CD4-positive, alpha-beta T cell treated with Interleukin-21 for 1 hour (primary cell): Measurements from ENCODE around the gene ICE1.
"Not testable (repeated sequence)": the region's sequence is repeated elsewhere in the genome, so short reads cannot be mapped to it uniquely, and the experiment has no call there.

Experiments used
- DNase-seq: peaks from one replicate; pipeline ENCODE4 v3.0.0-alpha.2; 2020

ICE1 gene

GRCh38 chr5:5401095-5401494 lies 21.4 kb upstream of the ICE1 start:
- DNase-seq, result no peak

GRCh38 chr5:5403741-5404140 lies 18.7 kb upstream of the ICE1 start:
- DNase-seq, result no peak

GRCh38 chr5:5404381-5404780 lies 18.1 kb upstream of the ICE1 start:
- DNase-seq, result no peak

GRCh38 chr5:5405441-5405840 lies 17.0 kb upstream of the ICE1 start:
- DNase-seq, result no peak

- DNase-seq, result no peak
Measured at GRCh38 chr5:5407924-5408323, 14.6 kb upstream of the ICE1 start.

- DNase-seq, result peak; percentile 23
Measured at GRCh38 chr5:5409151-5409810, 13.2 kb upstream of the ICE1 start.

GRCh38 chr5:5413856-5414255 lies 8.6 kb upstream of the ICE1 start:
- not testable (repeated sequence) for DNase-seq

GRCh38 chr5:5414999-5415398 lies 7.5 kb upstream of the ICE1 start:
- no peak for DNase-seq

GRCh38 chr5:5416733-5417132 lies 5.7 kb upstream of the ICE1 start:
- no peak for DNase-seq

- no peak for DNase-seq
Measured at GRCh38 chr5:5418006-5418405, 4.5 kb upstream of the ICE1 start.

GRCh38 chr5:5418764-5419163 lies 3.7 kb upstream of the ICE1 start:
- DNase-seq, result no peak

- DNase-seq, result peak; percentile 30
Measured at GRCh38 chr5:5419291-5420210, 2.9 kb upstream of the ICE1 start.

GRCh38 chr5:5420251-5420650 lies 2.2 kb upstream of the ICE1 start:
- DNase-seq, result no peak

- DNase-seq, result peak; percentile 34
Measured at GRCh38 chr5:5421149-5421960, 1.1 kb upstream of the ICE1 start.

GRCh38 chr5:5422819-5423515 lies 490 bp downstream of the ICE1 start:
- no peak for DNase-seq

- no peak for DNase-seq
Measured at GRCh38 chr5:5423586-5423985, 1.1 kb downstream of the ICE1 start.

GRCh38 chr5:5424736-5425135 lies 2.3 kb downstream of the ICE1 start:
- DNase-seq, result no peak

- DNase-seq, result no peak
Measured at GRCh38 chr5:5430136-5430535, 7.7 kb downstream of the ICE1 start.

- DNase-seq, result no peak
Measured at GRCh38 chr5:5432020-5432707, 9.7 kb downstream of the ICE1 start.

GRCh38 chr5:5436203-5436760 lies 13.8 kb downstream of the ICE1 start:
- no peak for DNase-seq

- no peak for DNase-seq
Measured at GRCh38 chr5:5437227-5438172, 15.0 kb downstream of the ICE1 start.
